GM12878 (cell line): ENCODE results near the gene ARRDC5. TPM values are rescaled to one million over a fixed set of nuclear protein-coding genes. Genes with fewer than 3 reads are reported as not detected.

ENCODE experiments used
- ATAC-seq: fragments of 200-7000 bp; cut with Tn5 transposase; 3 replicates; pipeline ENCODE4 v1.9.1; 2020; ENCODE audit warnings: mild to moderate bottlenecking, moderate library complexity
- BruUV-seq: library from RNA; stranded (reverse); fragments of 400-500 nt; replicated peaks from 2 replicates; lab custom pipeline; 2021; lab: Mats Ljungman, UMichigan
- CTCF ChIA-PET: fragments of 300-600 bp; sonication (Branson Sonifier 250); formaldehyde crosslinking; extraction: SDS; loops from one replicate; lab custom pipeline; 2021; ENCODE audit warnings: inconsistent platforms; lab: Yijun Ruan, JAX
- POLR2A ChIA-PET: fragments of 350-600 bp; formaldehyde crosslinking; extraction: SDS; loops from one replicate; lab custom pipeline; 2021; ENCODE audit warnings: inconsistent platforms; lab: Charles Lee
- RAD21 ChIA-PET: fragments of 300-600 bp; sonication (Branson Sonifier 250); formaldehyde crosslinking; loops from one replicate; lab custom pipeline; 2023; ENCODE audit warnings: antibody characterized with exemption; ENCODE audit not compliant: unreplicated experiment; lab: Charles Lee
- SMC1A ChIA-PET: fragments of 300-600 bp; sonication (Branson Sonifier 250); formaldehyde crosslinking; loops from one replicate; lab custom pipeline; 2023; ENCODE audit not compliant: unreplicated experiment, uncharacterized antibody; lab: Charles Lee
- DNase-seq: peaks from one replicate; pipeline ENCODE4 v3.0.0-alpha.2; 2011; ENCODE audit warnings: low read depth, low spot score
- FAIRE-seq: peaks from 3 replicates; lab custom pipeline; 2011; peaks lifted over from hg19 to GRCh38; lab: Jason Lieb, UNC
- H2AFZ ChIP-seq: 2 replicates; pipeline ENCODE4 v1.6.0; 2011; ENCODE audit warnings: low read depth, low read length, control low read depth; ENCODE audit not compliant: control insufficient read depth
- H3K27ac ChIP-seq: 2 replicates; pipeline ENCODE4 v1.5.1; 2011; ENCODE audit warnings: control low read depth; ENCODE audit not compliant: control insufficient read depth, insufficient read depth
- H3K27me3 ChIP-seq, 2 experiments: replicated peaks in 1 of 2; 2 replicates each; pipeline versions ENCODE4 v1.6.0 to v1.6.1; 2011; ENCODE audit warnings: low read length in 1 of 2; ENCODE audit not compliant: control insufficient read depth in 2 of 2, insufficient read depth in 2 of 2
- H3K36me3 ChIP-seq, 2 experiments: 2 replicates each; pipeline ENCODE4 v1.5.1; 2011; ENCODE audit warnings: low read length in 1 of 2; ENCODE audit not compliant: control insufficient read depth in 2 of 2, insufficient read depth in 2 of 2
- H3K4me1 ChIP-seq: 2 replicates; pipeline ENCODE4 v1.6.1; 2011; ENCODE audit warnings: mild to moderate bottlenecking, low read length, moderate library complexity, mixed read lengths; ENCODE audit not compliant: control insufficient read depth, insufficient read depth
- H3K4me2 ChIP-seq: 2 replicates; pipeline ENCODE4 v1.6.0; 2011; ENCODE audit warnings: control low read depth; ENCODE audit not compliant: control insufficient read depth, insufficient read depth
- H3K4me3 ChIP-seq: fragments of 200-600 bp; sonication (generic); 2 replicates; pipeline ENCODE4 v1.5.1; 2016
- H3K79me2 ChIP-seq: 2 replicates; pipeline ENCODE4 v1.6.0; 2011; ENCODE audit warnings: low read length; ENCODE audit not compliant: control insufficient read depth, insufficient read depth
- H3K9ac ChIP-seq: 2 replicates; pipeline ENCODE4 v1.8.0; 2011; ENCODE audit warnings: low read length, control low read depth, mixed read lengths; ENCODE audit not compliant: control insufficient read depth, insufficient read depth
- H3K9me3 ChIP-seq: replicated peaks from 3 replicates; pipeline ENCODE4 v1.5.1; 2011; ENCODE audit warnings: mild to moderate bottlenecking, low read length; ENCODE audit not compliant: control insufficient read depth, insufficient read depth
- H4K20me1 ChIP-seq: 2 replicates; pipeline ENCODE4 v1.6.0; 2011; ENCODE audit not compliant: control insufficient read depth, insufficient read depth
- BCLAF1 ChIP-seq: fragments of 450-650 bp; IDR thresholded peaks from 2 replicates; pipeline ENCODE4 v1.6.1; 2017; ENCODE audit warnings: antibody characterized with exemption, mild to moderate bottlenecking, moderate library complexity
- CHD4 ChIP-seq: fragments of 200-600 bp; sonication (generic); IDR thresholded peaks from 2 replicates; pipeline ENCODE4 v1.6.1; 2016; ENCODE audit warnings: mild to moderate bottlenecking
- GABPA ChIP-seq: IDR thresholded peaks from 2 replicates; pipeline ENCODE4 v1.6.1; 2014; ENCODE audit warnings: antibody characterized with exemption, low read depth, mild to moderate bottlenecking, inconsistent platforms
- HDAC2 ChIP-seq: fragments of 200-600 bp; sonication (generic); IDR thresholded peaks from 2 replicates; pipeline ENCODE4 v1.6.1; 2017
- HDAC6 ChIP-seq: fragments of 200-600 bp; sonication (generic); IDR thresholded peaks from one replicate; pipeline ENCODE4 v1.8.0; 2017; ENCODE audit warnings: antibody characterized with exemption; ENCODE audit not compliant: unreplicated experiment
- IKZF2 ChIP-seq, 2 experiments: fragments of 450-650 bp; IDR thresholded peaks; 2 replicates each; pipeline ENCODE4 v1.6.1; 2017; ENCODE audit warnings: mild to moderate bottlenecking in 2 of 2, moderate library complexity in 2 of 2
- KLF5 ChIP-seq: fragments of 450-650 bp; IDR thresholded peaks from 2 replicates; pipeline ENCODE4 v1.6.1; 2014; ENCODE audit warnings: mild to moderate bottlenecking; ENCODE audit not compliant: partially characterized antibody
- MYC ChIP-seq: IDR thresholded peaks from 2 replicates; pipeline ENCODE4 v1.6.1; 2011; ENCODE audit warnings: mild to moderate bottlenecking, low read length, moderate library complexity, inconsistent platforms; ENCODE audit not compliant: insufficient read depth, insufficient replicate concordance, insufficient read length, severe bottlenecking
- PKNOX1 ChIP-seq: fragments of 450-650 bp; IDR thresholded peaks from 2 replicates; pipeline ENCODE4 v1.6.1; 2016; ENCODE audit warnings: mild to moderate bottlenecking
- POLR2AphosphoS5 ChIP-seq: IDR thresholded peaks from 2 replicates; pipeline ENCODE4 v1.6.1; 2011; ENCODE audit warnings: mild to moderate bottlenecking, low read length, inconsistent platforms
- RBBP5 ChIP-seq: fragments of 200-600 bp; sonication (generic); conservative IDR thresholded peaks from 2 replicates; pipeline ENCODE4 v1.6.1; 2016
- SMAD1 ChIP-seq: fragments of 450-650 bp; IDR thresholded peaks from 2 replicates; pipeline ENCODE4 v1.6.1; 2018; ENCODE audit warnings: mild to moderate bottlenecking, low read depth; ENCODE audit not compliant: partially characterized antibody
- STAT1 ChIP-seq: fragments of 450-650 bp; conservative IDR thresholded peaks from 2 replicates; pipeline ENCODE4 v1.6.1; 2014; ENCODE audit warnings: antibody characterized with exemption, mild to moderate bottlenecking
- TAF1 ChIP-seq: IDR thresholded peaks from 2 replicates; pipeline ENCODE4 v1.6.1; 2011; ENCODE audit warnings: mild to moderate bottlenecking, low read depth, low read length, borderline replicate concordance
- ZNF592 ChIP-seq: fragments of 450-650 bp; IDR thresholded peaks from 2 replicates; pipeline ENCODE4 v1.6.1; 2017; ENCODE audit warnings: mild to moderate bottlenecking, moderate library complexity
- WGBS: methylation state at CpG from one replicate; pipeline ENCODE4 v1.1.6; 2016; ENCODE audit warnings: low lambda C conversion rate; ENCODE audit not compliant: insufficient replicate concordance, insufficient coverage; ENCODE audit errors: missing lambda C conversion rate; 5-methylcytosine and 5-hydroxymethylcytosine counted together
- in situ Hi-C: fragments of 300-500 bp; cut with MboI; formaldehyde crosslinking; loops from 9 replicates; pipeline ENCODE4 v1.14.3; 2018; ENCODE audit warnings: mixed read lengths
- intact Hi-C: fragments of 100-400 bp; cut with micrococcal nuclease; formaldehyde crosslinking; loops from one replicate; pipeline ENCODE4 v1.14.2; 2022; ENCODE audit not compliant: unreplicated experiment
- polyA plus RNA-seq, 11 experiments: library from polyadenylated mRNA; depleted of rRNA in 4 of 11; unstranded in 6 of 11; stranded (reverse) in 5 of 11; fragments of >200 nt; fragmentation: Nextera tagmentation in 4 of 11; fragmentation: Illumina TruSeq in 1 of 11; extraction: Ambion mirVana in 4 of 11; extraction: Trizol in 1 of 11; gene quantifications; 1 replicate in 1 of 11; 2 replicates in 10 of 11; pipeline versions ENCODE4 v1.2.1 to v1.2.3, GENCODE V29; 2011 to 2016; ENCODE audit warnings: inconsistent platforms in 2 of 11, missing spikeins in 2 of 11, low read depth in 1 of 11
- total RNA-seq, 4 experiments: library from RNA; depleted of rRNA in 3 of 4; stranded (reverse); fragments of >200 nt in 3 of 4; fragmentation: Illumina TruSeq in 1 of 4; extraction: Trizol in 1 of 4; gene quantifications; 2 replicates each; pipeline versions ENCODE4 v1.2.1 to v1.2.3, GENCODE V29; 2013 to 2021

The ARRDC5 gene
- total and polyA plus RNA-seq, 10 of the 15 experiments (the other 5 are each of a cell fraction or from before 2014, with no cell fraction given) = 0.03 to 0.38 (median 0.12) TPM; not detected in 2

GRCh38 chr19:4867534-4868285 is 35.0 kb downstream of the ARRDC5 start, which contains the start of gene PLIN3:
Gene PLIN3 (minus strand): TSS chr19:4867667. CDS start chr19:4861394, 6,273 bp downstream.
- Histone ChIP-seq H3K27ac (peak within 1 kb of the TSS; percentile 85), H3K36me3 (no peaks in the 10 kb centered on the region; a peak in 2 of 4 replicates), H3K4me2 (peak within 1 kb of the TSS; percentile 96), H3K4me1 (peaks cover 15% of the 10 kb centered on the region), H3K9ac (peak within 1 kb of the TSS; percentile 89), H3K27me3 (no peaks in the 10 kb centered on the region), H3K79me2 (peaks cover 17% of the 10 kb centered on the region), H3K4me3 (peak within 1 kb of the TSS; percentile 98), H2AFZ (peak within 1 kb of the TSS; percentile 80), H4K20me1 (no peaks in the 10 kb centered on the region), H3K9me3 (no peaks in the 10 kb centered on the region)
- BruUV-seq = no TSS peak
- CTCF ChIA-PET = interaction anchor here (1.1 to 11.0 kb wide), 11 partner anchors 16 to 164 kb away, joined by 3 to 171 read pairs (median 4); partner anchors contain the start of gene FEM1A
- FAIRE-seq = no peak
- SMC1A ChIA-PET = interaction anchor here (0.9 to 6.7 kb wide), 8 partner anchors 13 to 95 kb away, joined by 3 to 35 read pairs (median 8); no protein-coding TSS in a partner anchor
- RAD21 ChIA-PET = interaction anchor here (0.6 to 8.5 kb wide), 9 partner anchors 23 to 1814 kb away, joined by 3 to 79 read pairs (median 3); partner anchors contain the start of genes KDM4B and TICAM1
- intact Hi-C loops (loop anchor here (10.0 kb wide), 1 partner anchor 97 kb away; the partner anchor contains the start of gene KDM4B), in situ Hi-C loops (no loop called here)
- POLR2A ChIA-PET = interaction anchor here (0.6 to 3.3 kb wide), 10 partner anchors 13 to 701 kb away, joined by 3 to 19 read pairs (median 4); partner anchors contain the start of genes ARRDC5, KDM4B and TICAM1
- DNase-seq = peak; percentile 65
- ATAC-seq = peak; percentile 86
- WGBS = under 1% methylated on average over 13 of the region's 46 CpGs
- TF ChIP-seq SMAD1 (no peak), STAT1 (0 out of 2 replicates have a peak, but pooled peaks have one; percentile 39), HDAC6 (no peak), GABPA (no peak), HDAC2 (0 out of 2 replicates have a peak, but pooled peaks have one; percentile 64), IKZF2 (IDR thresholded peaks at IDR 0.05) (peak in 1 of 2 experiments; percentile 53; a peak in 1 of 4 replicates), TAF1 (no peak), CHD4 (no peak), ZNF592 (no peak), KLF5 (peak; percentile 40), PKNOX1 (peak; percentile 99), MYC (no peak), POLR2AphosphoS5 (peak; percentile 46; the same call in 1 of the 2 replicates), RBBP5 (no peak), BCLAF1 (no peak)
